Neural crest cell (in vitro differentiated cells): Measurements from ENCODE around the gene RAD23A. TPM values are rescaled to one million over a fixed set of nuclear protein-coding genes. Genes with fewer than 3 reads are reported as not detected.

Source experiments
- DNase-seq: peaks from one replicate; pipeline ENCODE4 v3.0.0; 2021; ENCODE audit warnings: low read depth, mixed read lengths, low spot score
- H3K27ac Mint-ChIP-seq: one replicate; pipeline ENCODE4 v1.8.0; 2021; ENCODE audit warnings: mild to moderate bottlenecking, mixed read lengths; ENCODE audit not compliant: unreplicated experiment
- H3K27me3 Mint-ChIP-seq: 2 replicates; pipeline ENCODE4 v1.8.0; 2021; ENCODE audit warnings: low read depth, mild to moderate bottlenecking, mixed read lengths
- H3K36me3 Mint-ChIP-seq: 2 replicates; pipeline ENCODE4 v1.8.0; 2021; ENCODE audit warnings: low read depth, mild to moderate bottlenecking, mixed read lengths
- H3K4me1 Mint-ChIP-seq: 2 replicates; pipeline ENCODE4 v1.8.0; 2021; ENCODE audit warnings: mixed read lengths
- H3K4me3 Mint-ChIP-seq: one replicate; pipeline ENCODE4 v1.8.0; 2021; ENCODE audit warnings: mild to moderate bottlenecking, mixed read lengths
- H3K9me3 Mint-ChIP-seq: 2 replicates; pipeline ENCODE4 v1.8.0; 2021; ENCODE audit warnings: mixed read lengths
- total RNA-seq: library from RNA; stranded (reverse); gene quantifications from 2 replicates; pipeline ENCODE4 v1.2.1, GENCODE V29; 2021
- TF ChIP-seq, protein P1 (sequence below): fragments of 200-600 bp; sonication (generic); conservative IDR thresholded peaks from 2 replicates; pipeline ENCODE4 v1.5.0; 2021; ENCODE audit warnings: antibody characterized with exemption, mild to moderate bottlenecking

The RAD23A gene
- total RNA-seq, 1 donor from 2014 or later, result 82.8 TPM

GRCh38 chr19:12967907-12968306 is 22.2 kb downstream of the RAD23A start:
- Mint-ChIP-seq H3K4me3 (no peak overlapping the region), H3K4me1 (peaks cover 5% of the 10 kb centered on the region), H3K27me3 (peaks cover 33% of the 10 kb centered on the region), H3K36me3 (no peaks in the 10 kb centered on the region), H3K9me3 (no peaks in the 10 kb centered on the region), H3K27ac (no peak overlapping the region)
- no peak for DNase-seq
- TF ChIP-seq, protein P1, sequence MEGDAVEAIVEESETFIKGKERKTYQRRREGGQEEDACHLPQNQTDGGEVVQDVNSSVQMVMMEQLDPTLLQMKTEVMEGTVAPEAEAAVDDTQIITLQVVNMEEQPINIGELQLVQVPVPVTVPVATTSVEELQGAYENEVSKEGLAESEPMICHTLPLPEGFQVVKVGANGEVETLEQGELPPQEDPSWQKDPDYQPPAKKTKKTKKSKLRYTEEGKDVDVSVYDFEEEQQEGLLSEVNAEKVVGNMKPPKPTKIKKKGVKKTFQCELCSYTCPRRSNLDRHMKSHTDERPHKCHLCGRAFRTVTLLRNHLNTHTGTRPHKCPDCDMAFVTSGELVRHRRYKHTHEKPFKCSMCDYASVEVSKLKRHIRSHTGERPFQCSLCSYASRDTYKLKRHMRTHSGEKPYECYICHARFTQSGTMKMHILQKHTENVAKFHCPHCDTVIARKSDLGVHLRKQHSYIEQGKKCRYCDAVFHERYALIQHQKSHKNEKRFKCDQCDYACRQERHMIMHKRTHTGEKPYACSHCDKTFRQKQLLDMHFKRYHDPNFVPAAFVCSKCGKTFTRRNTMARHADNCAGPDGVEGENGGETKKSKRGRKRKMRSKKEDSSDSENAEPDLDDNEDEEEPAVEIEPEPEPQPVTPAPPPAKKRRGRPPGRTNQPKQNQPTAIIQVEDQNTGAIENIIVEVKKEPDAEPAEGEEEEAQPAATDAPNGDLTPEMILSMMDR, result no peak

DNA sequence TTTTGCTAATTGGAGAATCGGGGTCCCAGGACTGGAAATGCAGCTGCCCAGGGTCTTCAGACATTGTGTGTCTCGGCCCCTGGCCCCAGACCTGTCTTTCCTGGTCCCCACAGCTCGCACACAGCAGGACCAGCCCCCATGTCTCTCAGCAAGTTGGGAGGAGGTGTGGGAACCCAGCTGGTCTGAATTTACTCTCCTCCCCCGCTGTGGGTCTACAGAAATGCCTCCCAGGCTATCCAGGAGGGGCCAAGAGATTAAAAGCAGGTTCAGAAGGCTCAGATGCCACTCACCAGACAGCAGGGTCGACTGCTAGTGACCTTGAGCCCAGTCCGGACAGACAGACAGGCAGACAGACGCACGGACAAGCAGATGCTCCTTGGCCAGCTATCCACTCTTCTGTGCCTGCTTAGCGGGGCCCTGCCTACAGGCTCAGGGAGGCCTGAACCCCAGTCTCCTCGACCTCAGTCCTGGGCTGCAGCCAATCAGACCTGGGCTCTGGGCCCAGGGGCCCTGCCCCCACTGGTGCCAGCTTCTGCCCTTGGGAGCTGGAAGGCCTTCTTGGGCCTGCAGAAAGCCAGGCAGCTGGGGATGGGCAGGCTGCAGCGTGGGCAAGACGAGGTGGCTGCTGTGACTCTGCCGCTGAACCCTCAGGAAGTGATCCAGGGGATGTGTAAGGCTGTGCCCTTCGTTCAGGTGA is 23.8 kb downstream of the RAD23A start, which contains the start of gene DAND5:
Gene DAND5, plus strand, starts transcription at position 285 of the 697 bp plus-strand sequence. Its CDS starts 85 bp downstream, at position 370.
- Mint-ChIP-seq H3K36me3 (no peaks in the 10 kb centered on the region), H3K9me3 (no peaks in the 10 kb centered on the region), H3K27me3 (peaks cover 38% of the 10 kb centered on the region), H3K4me1 (peaks cover 5% of the 10 kb centered on the region), H3K27ac (peak within 1 kb of the TSS; percentile 66), H3K4me3 (no peak within 1 kb of the TSS)
- no peak for DNase-seq
- TF ChIP-seq, protein P1, result no peak

DNA sequence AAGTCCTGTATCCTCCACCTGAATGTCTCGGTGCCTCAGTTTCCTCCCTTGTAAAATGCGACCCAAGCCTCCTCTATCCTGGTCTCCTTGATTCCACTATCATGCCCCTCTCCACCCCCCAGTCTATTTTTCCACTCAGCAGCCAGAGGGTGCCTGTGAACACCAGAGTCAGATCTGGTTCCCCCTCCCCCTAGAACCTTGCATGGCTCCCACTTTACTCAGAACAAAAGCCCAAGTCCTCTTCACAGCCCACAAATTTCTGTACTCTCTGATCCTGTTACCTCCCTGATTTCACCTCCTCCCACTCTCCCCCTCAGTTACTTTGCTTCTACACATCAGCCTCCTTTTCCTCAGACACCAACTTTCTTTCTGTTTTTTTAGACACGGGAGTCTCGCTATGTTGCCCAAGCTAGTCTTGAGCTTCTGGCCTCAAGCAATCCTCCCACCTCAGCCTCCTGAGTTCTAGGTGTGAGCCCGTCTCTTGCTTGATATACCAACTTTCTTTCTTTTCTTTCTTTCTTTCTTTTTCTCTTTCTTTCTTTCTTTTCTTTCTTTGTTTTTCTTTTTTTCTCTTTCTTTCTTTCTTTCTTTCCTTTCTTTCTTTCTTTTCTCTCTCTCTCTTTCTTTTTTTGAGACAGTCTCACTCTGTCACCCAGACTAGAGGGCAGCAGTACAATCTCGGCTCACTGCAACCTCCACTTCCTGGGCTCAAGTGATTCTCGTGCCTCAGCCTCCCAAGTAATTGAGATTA is 24.6 kb downstream of the RAD23A start:
- Mint-ChIP-seq H3K9me3 (no peaks in the 10 kb centered on the region), H3K4me1 (peaks cover under 1% of the 10 kb centered on the region), H3K27me3 (peaks cover 33% of the 10 kb centered on the region), H3K27ac (peak overlapping the region; percentile 66), H3K36me3 (no peaks in the 10 kb centered on the region), H3K4me3 (no peak overlapping the region)
- DNase-seq, result no peak
- TF ChIP-seq, protein P1, result no peak

- no peaks in the 10 kb centered on the region for H3K9me3 Mint-ChIP-seq
- no peak overlapping the region for H3K27ac Mint-ChIP-seq
- H3K36me3 Mint-ChIP-seq, result no peaks in the 10 kb centered on the region
- TF ChIP-seq, protein P1, result no peak
- peaks cover 49% of the 10 kb centered on the region for H3K27me3 Mint-ChIP-seq
- no peaks in the 10 kb centered on the region for H3K4me1 Mint-ChIP-seq
- no peak overlapping the region for H3K4me3 Mint-ChIP-seq
- no peak for DNase-seq
Measured at GRCh38 chr19:12973236-12973635, 27.6 kb downstream of the RAD23A start.

- H3K9me3 Mint-ChIP-seq, result no peaks in the 10 kb centered on the region
- H3K27ac Mint-ChIP-seq, result no peak overlapping the region
- TF ChIP-seq, protein P1, result no peak
- H3K4me1 Mint-ChIP-seq, result no peaks in the 10 kb centered on the region
- no peak overlapping the region for H3K4me3 Mint-ChIP-seq
- H3K27me3 Mint-ChIP-seq, result peaks cover 61% of the 10 kb centered on the region
- no peak for DNase-seq
- no peaks in the 10 kb centered on the region for H3K36me3 Mint-ChIP-seq
Measured at GRCh38 chr19:12974301-12975220, 28.9 kb downstream of the RAD23A start.
